Measurements from ENCODE around the gene P2RX7. TPM values are rescaled to one million over a fixed set of nuclear protein-coding genes. Genes with fewer than 3 reads are reported as not detected.
"Not testable (repeated sequence)": the region's sequence is repeated elsewhere in the genome, so short reads cannot be mapped to it uniquely, and the experiment has no call there.

The P2RX7 gene
- polyA plus RNA-seq, 1 experiment, result 0.48 TPM

DNA sequence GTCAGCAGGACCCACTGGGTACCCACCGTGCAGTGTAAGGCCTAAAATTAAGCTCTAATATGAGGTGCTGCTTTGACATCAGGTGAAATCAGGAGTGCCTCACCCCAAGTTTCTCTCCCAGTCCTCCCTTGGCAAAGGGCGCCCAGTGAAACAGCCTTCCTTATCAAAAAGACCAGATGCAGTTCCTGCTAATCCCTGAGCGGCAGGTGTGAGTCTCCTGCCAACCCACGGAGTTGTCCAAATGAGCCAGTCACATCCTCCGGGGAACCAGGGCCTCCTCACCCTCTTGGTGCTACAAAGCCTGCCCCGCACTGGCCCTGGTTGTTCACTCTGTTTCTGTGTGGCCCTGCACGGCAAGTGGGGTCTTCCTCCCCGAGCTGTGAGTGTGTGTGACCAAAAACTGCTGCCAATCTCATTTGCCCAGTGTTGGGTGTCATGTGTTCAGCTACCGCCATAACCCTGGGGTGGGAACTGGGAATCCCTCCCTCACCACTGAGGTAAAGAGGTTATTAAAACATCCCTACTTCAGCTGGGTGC lies 57.0 kb downstream of the P2RX7 start:
- peak overlapping the region; percentile 73 for H3K27ac ChIP-seq (ENCODE audit: low read depth, low read length)
- TF ChIP-seq, protein P1, sequence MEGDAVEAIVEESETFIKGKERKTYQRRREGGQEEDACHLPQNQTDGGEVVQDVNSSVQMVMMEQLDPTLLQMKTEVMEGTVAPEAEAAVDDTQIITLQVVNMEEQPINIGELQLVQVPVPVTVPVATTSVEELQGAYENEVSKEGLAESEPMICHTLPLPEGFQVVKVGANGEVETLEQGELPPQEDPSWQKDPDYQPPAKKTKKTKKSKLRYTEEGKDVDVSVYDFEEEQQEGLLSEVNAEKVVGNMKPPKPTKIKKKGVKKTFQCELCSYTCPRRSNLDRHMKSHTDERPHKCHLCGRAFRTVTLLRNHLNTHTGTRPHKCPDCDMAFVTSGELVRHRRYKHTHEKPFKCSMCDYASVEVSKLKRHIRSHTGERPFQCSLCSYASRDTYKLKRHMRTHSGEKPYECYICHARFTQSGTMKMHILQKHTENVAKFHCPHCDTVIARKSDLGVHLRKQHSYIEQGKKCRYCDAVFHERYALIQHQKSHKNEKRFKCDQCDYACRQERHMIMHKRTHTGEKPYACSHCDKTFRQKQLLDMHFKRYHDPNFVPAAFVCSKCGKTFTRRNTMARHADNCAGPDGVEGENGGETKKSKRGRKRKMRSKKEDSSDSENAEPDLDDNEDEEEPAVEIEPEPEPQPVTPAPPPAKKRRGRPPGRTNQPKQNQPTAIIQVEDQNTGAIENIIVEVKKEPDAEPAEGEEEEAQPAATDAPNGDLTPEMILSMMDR (IDR thresholded peaks at IDR 0.05; ENCODE audit: low read depth, low read length), result no peak
- H3K9me3 ChIP-seq (ENCODE audit: control insufficient read depth, insufficient read depth, low read length), result peaks cover 4% of the 10 kb centered on the region; the same call in 1 of the 2 replicates
- H3K27me3 ChIP-seq (ENCODE audit: control insufficient read depth, insufficient read depth, low read length), result no peaks in the 10 kb centered on the region
- H3K4me3 ChIP-seq (ENCODE audit: low read depth, low read length), result no peak overlapping the region
- DNase-seq (ENCODE audit: low read depth, low spot score), result no peak
- ChIA-PET CTCF (interaction anchor here (0.6 kb wide), 1 partner anchor 46 kb away, joined by 3 read pairs; no protein-coding TSS in a partner anchor), POLR2A (no interaction called here)

DNA sequence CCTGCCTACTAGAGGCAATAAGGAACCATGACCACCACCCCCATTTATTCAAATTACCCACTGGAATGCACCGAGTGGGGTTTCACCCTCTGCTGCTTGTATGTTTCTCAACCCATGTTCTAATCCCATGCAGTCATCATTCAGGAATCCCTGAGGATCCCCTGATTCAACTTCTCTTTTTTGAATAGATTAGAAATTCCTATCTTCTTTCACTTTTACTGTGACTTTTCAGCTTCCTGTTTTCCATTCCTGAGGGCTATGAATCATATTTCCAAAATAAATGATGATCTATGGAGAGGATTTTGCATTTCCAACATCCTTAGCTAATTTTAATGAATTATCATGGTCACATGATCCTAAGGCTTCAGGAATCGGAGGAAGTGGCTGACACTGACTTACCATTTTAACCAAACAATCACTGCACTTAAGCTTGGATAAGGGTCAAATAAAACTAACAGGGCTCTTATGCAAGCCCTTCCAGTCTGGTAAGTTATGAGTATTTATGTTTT lies 57.9 kb downstream of the P2RX7 start:
- Histone ChIP-seq H3K27me3 (ENCODE audit: control insufficient read depth, insufficient read depth, low read length) (no peaks in the 10 kb centered on the region), H3K4me3 (ENCODE audit: low read depth, low read length) (no peak overlapping the region), H3K27ac (ENCODE audit: low read depth, low read length) (peak overlapping the region; percentile 83), H3K9me3 (ENCODE audit: control insufficient read depth, insufficient read depth, low read length) (peaks cover 4% of the 10 kb centered on the region; the same call in 1 of the 2 replicates)
- CTCF ChIA-PET, result no interaction called here
- POLR2A ChIA-PET, result no interaction called here
- TF ChIP-seq, protein P1 (IDR thresholded peaks at IDR 0.05; ENCODE audit: low read depth, low read length), result no peak
- peak; percentile 86 for DNase-seq (ENCODE audit: low read depth, low spot score)

DNA sequence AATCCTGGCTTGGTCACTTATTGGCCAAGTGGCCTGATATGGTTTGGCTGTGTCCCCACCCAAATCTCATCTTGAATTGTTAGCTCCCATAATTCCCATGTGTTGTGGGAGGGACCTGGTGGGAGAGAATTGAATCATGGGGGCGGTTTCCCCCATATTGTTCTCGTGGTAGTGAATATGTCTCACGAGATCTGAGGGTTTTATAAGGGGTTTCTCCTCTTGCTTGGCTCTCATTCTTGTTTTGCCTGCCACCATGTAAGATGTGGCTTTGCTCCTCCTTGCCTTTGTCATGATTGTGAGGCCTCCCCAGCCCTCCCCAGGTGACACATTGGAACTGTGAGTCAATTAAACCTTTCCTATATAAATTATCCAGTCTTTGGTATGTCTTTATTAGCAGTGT lies 58.5 kb downstream of the P2RX7 start:
- Histone ChIP-seq H3K4me3 (ENCODE audit: low read depth, low read length) (no peak overlapping the region), H3K27me3 (ENCODE audit: control insufficient read depth, insufficient read depth, low read length) (no peaks in the 10 kb centered on the region), H3K27ac (ENCODE audit: low read depth, low read length) (peak overlapping the region; percentile 83), H3K9me3 (ENCODE audit: control insufficient read depth, insufficient read depth, low read length) (peaks cover 4% of the 10 kb centered on the region; the same call in 1 of the 2 replicates)
- TF ChIP-seq, protein P1 (IDR thresholded peaks at IDR 0.05; ENCODE audit: low read depth, low read length), result no peak
- no peak for DNase-seq (ENCODE audit: low read depth, low spot score)
- ChIA-PET CTCF (no interaction called here), POLR2A (interaction anchor here (0.6 kb wide), 2 partner anchors 210 to 335 kb away, joined by 5 to 6 read pairs; no protein-coding TSS in a partner anchor)

DNA sequence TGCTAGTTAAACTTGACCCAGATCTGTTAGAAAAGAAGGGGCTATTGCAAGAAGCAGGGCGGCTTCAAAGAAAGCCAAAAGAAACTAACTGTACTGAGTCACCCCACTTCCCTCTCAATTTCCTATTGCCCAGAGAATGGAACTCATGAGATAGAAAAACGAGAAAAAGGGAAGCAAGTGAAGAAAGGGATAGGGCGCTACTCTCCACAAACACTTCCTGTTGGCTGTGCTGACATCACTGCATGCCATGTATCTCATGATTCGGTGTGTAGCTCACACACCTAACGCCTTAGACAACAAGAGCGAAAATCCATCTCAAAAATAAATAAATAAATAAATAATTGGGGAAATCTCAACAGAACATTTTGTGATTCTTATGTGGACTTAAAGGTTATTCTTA lies 64.2 kb downstream of the P2RX7 start:
- no peak for DNase-seq (ENCODE audit: low read depth, low spot score)
- Histone ChIP-seq H3K27ac (ENCODE audit: low read depth, low read length) (no peak overlapping the region), H3K9me3 (ENCODE audit: control insufficient read depth, insufficient read depth, low read length) (no peaks in the 10 kb centered on the region), H3K27me3 (ENCODE audit: control insufficient read depth, insufficient read depth, low read length) (peaks cover 4% of the 10 kb centered on the region), H3K4me3 (ENCODE audit: low read depth, low read length) (no peak overlapping the region)
- ChIA-PET POLR2A (no interaction called here), CTCF (no interaction called here)
- TF ChIP-seq, protein P1 (IDR thresholded peaks at IDR 0.05; ENCODE audit: low read depth, low read length), result no peak

DNA sequence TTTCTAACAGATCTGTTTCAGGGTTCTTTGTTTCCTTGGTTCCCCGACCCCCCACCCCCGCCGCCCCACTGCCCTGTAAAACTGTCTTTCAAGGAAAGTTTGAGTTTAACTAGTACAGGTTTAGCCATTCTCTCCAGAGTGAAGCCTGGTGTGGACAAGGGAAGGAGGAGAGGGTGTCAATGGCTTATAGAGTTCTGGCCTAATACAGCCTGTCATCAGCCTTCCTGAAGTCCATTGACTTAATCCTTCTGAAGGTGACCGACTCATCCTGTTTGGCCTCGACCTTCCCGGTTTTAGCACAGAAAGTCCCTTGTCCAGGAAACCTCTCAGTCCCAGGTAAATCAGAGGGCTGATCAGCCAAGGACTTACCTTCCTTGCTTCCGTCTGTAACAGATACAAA lies 66.3 kb downstream of the P2RX7 start:
- no peak for DNase-seq (ENCODE audit: low read depth, low spot score)
- ChIA-PET CTCF (no interaction called here), POLR2A (no interaction called here)
- Histone ChIP-seq H3K9me3 (ENCODE audit: control insufficient read depth, insufficient read depth, low read length) (no peaks in the 10 kb centered on the region), H3K27ac (ENCODE audit: low read depth, low read length) (no peak overlapping the region), H3K4me3 (ENCODE audit: low read depth, low read length) (no peak overlapping the region), H3K27me3 (ENCODE audit: control insufficient read depth, insufficient read depth, low read length) (peaks cover 8% of the 10 kb centered on the region)
- TF ChIP-seq, protein P1 (IDR thresholded peaks at IDR 0.05; ENCODE audit: low read depth, low read length), result no peak

DNA sequence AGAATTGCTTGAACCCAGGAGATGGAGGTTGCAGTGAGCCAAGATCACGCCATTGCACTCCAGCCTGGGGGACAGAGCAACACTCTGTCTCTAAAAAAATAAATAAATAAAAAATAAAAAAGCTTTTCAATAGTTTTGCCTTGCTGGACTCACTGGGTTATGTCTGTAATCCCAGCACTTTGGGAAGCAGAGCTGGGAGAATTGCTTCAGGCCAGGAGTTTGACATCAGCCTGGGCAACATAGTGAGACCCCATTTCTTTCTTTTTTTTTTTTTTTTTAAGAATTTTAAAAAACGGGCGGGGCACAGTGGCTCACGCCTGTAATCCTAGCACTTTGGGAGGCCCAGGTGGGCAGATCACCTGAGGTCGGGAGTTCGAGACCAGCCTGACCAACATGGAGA lies 68.5 kb downstream of the P2RX7 start:
- CTCF ChIA-PET; H3K9me3 ChIP-seq (ENCODE audit: control insufficient read depth, insufficient read depth, low read length); H3K27ac ChIP-seq (ENCODE audit: low read depth, low read length); POLR2A ChIA-PET; H3K27me3 ChIP-seq (ENCODE audit: control insufficient read depth, insufficient read depth, low read length); DNase-seq (ENCODE audit: low read depth, low spot score); H3K4me3 ChIP-seq (ENCODE audit: low read depth, low read length): not testable (repeated sequence)

Data from AG04450 (cell line).